ENCODE data around the gene HS1BP3.

- no peak for TF ChIP-seq CTCF (IDR thresholded peaks at IDR 0.05 in 4 of 5, conservative IDR thresholded peaks at IDR 0.05 in 1 of 5)
- no peak for TF ChIP-seq POLR2A (IDR thresholded peaks at IDR 0.05)
Measured at GRCh38 chr2:20663196-20664070, 12.5 kb upstream of the HS1BP3 start.

Data from gastrocnemius medialis (tissue), 4 donors.